ENCODE results near the gene ANXA2. TPM values are rescaled to one million over a fixed set of nuclear protein-coding genes. Genes with fewer than 3 reads are reported as not detected.
A peak's percentile ranks its signal among the peaks of the same experiment; 100 is the strongest.

Gene ANXA2
- polyA plus RNA-seq, 1 donor (not counting 4 experiments of a cell fraction or from before 2014, with no cell fraction given): 11,017 TPM

- Histone ChIP-seq H3K27ac (ENCODE audit: control insufficient read depth, insufficient read depth, low read length) (peak overlapping the region; percentile 63), H3K9me3 (ENCODE audit: control insufficient read depth, low read depth, low read length) (no peaks in the 10 kb centered on the region), H4K20me1 (ENCODE audit: control insufficient read depth, extremely low read depth, insufficient read depth, low read length) (peaks cover 73% of the 10 kb centered on the region), H3K27me3 (ENCODE audit: control insufficient read depth, extremely low read depth, insufficient read depth, low read length) (no peaks in the 10 kb centered on the region), H3K4me2 (ENCODE audit: control insufficient read depth, extremely low read depth, insufficient read depth, low read depth, low read length) (no peak overlapping the region), H3K9me1 (ENCODE audit: control insufficient read depth, extremely low read depth, insufficient read depth, low read length) (peaks cover 8% of the 10 kb centered on the region), H3K4me1 (ENCODE audit: control insufficient read depth, extremely low read depth, insufficient read depth, low read length) (peaks cover 91% of the 10 kb centered on the region), H3K4me3 (ENCODE audit: control insufficient read depth in 2 of 3, extremely low read depth in 1 of 3, insufficient read depth in 2 of 3, low read depth in 1 of 3, low read length in 3 of 3) (no peak overlapping the region), H3K9ac (ENCODE audit: control insufficient read depth, extremely low read depth, insufficient read depth, low read length) (peak overlapping the region; percentile 14), H3K79me2 (ENCODE audit: control insufficient read depth, insufficient read depth, low read length) (peaks cover 66% of the 10 kb centered on the region), H3K36me3 (ENCODE audit: control insufficient read depth in 2 of 2, extremely low read depth in 1 of 2, insufficient read depth in 2 of 2, low read length in 2 of 2) (peaks cover 24 to 62% of the 10 kb centered on the region in 2 experiments), H2AFZ (ENCODE audit: control insufficient read depth, low read length) (no peak overlapping the region)
- dilution Hi-C loops (cut with MboI; ENCODE audit: extremely low pct_ligation_motif_present, low sequenced_read_pairs): no loop called here
- FAIRE-seq (no peak), DNase-seq (ENCODE audit: low read depth, low spot score) (no peak)
- TF ChIP-seq CTCF (optimal IDR thresholded peaks at IDR 0.05 in 1 of 3, IDR thresholded peaks at IDR 0.05 in 1 of 3, conservative IDR thresholded peaks at IDR 0.05 in 1 of 3; ENCODE audit: extremely low read depth in 1 of 3, insufficient read depth in 2 of 3, low read length in 3 of 3): no peak
- no peak for TF ChIP-seq EZH2 (IDR thresholded peaks at IDR 0.05; ENCODE audit: low read length)
These were observed 18.6 kb downstream of the ANXA2 start for GRCh38 chr15:60379185-60379524.

- peaks cover 93% of the 10 kb centered on the region for H3K4me1 ChIP-seq (ENCODE audit: control insufficient read depth, extremely low read depth, insufficient read depth, low read length)
These were observed 21.1 kb downstream of the ANXA2 start for GRCh38 chr15:60376677-60377095.

More at GRCh38 chr15:60376677-60377095, 21.1 kb downstream of the ANXA2 start:
- Histone ChIP-seq H3K9me3 (ENCODE audit: control insufficient read depth, low read depth, low read length) (no peaks in the 10 kb centered on the region), H3K4me3 (ENCODE audit: control insufficient read depth in 2 of 3, extremely low read depth in 1 of 3, insufficient read depth in 2 of 3, low read depth in 1 of 3, low read length in 3 of 3) (no peak overlapping the region), H2AFZ (ENCODE audit: control insufficient read depth, low read length) (no peak overlapping the region), H3K9me1 (ENCODE audit: control insufficient read depth, extremely low read depth, insufficient read depth, low read length) (peaks cover 8% of the 10 kb centered on the region), H3K27ac (ENCODE audit: control insufficient read depth, insufficient read depth, low read length) (peak overlapping the region; percentile 37), H3K4me2 (ENCODE audit: control insufficient read depth, extremely low read depth, insufficient read depth, low read depth, low read length) (peak overlapping the region; percentile 15), H3K79me2 (ENCODE audit: control insufficient read depth, insufficient read depth, low read length) (peaks cover 57% of the 10 kb centered on the region), H3K36me3 (ENCODE audit: control insufficient read depth in 2 of 2, extremely low read depth in 1 of 2, insufficient read depth in 2 of 2, low read length in 2 of 2) (peaks cover 23 to 62% of the 10 kb centered on the region in 2 experiments), H4K20me1 (ENCODE audit: control insufficient read depth, extremely low read depth, insufficient read depth, low read length) (peaks cover 73% of the 10 kb centered on the region), H3K9ac (ENCODE audit: control insufficient read depth, extremely low read depth, insufficient read depth, low read length) (peak overlapping the region; percentile 1), H3K27me3 (ENCODE audit: control insufficient read depth, extremely low read depth, insufficient read depth, low read length) (no peaks in the 10 kb centered on the region)
- no peak for DNase-seq (ENCODE audit: low read depth, low spot score)
- dilution Hi-C loops (cut with MboI; ENCODE audit: extremely low pct_ligation_motif_present, low sequenced_read_pairs): no loop called here
- no peak for FAIRE-seq
- TF ChIP-seq CTCF (optimal IDR thresholded peaks at IDR 0.05 in 1 of 3, IDR thresholded peaks at IDR 0.05 in 1 of 3, conservative IDR thresholded peaks at IDR 0.05 in 1 of 3; ENCODE audit: extremely low read depth in 1 of 3, insufficient read depth in 2 of 3, low read length in 3 of 3): no peak
- TF ChIP-seq EZH2 (IDR thresholded peaks at IDR 0.05; ENCODE audit: low read length): no peak
